GM21360 (cell line): ENCODE results near the gene RPP30.
"Not testable (repeated sequence)": the region's sequence is repeated elsewhere in the genome, so short reads cannot be mapped to it uniquely, and the experiment has no call there.

Experiments
- ATAC-seq: cut with Tn5 transposase; IDR thresholded peaks from one replicate; pipeline ENCODE4 v1.9.1; 2021; ENCODE audit warnings: mild to moderate bottlenecking, moderate library complexity; ENCODE audit not compliant: unreplicated experiment

The RPP30 gene

DNA sequence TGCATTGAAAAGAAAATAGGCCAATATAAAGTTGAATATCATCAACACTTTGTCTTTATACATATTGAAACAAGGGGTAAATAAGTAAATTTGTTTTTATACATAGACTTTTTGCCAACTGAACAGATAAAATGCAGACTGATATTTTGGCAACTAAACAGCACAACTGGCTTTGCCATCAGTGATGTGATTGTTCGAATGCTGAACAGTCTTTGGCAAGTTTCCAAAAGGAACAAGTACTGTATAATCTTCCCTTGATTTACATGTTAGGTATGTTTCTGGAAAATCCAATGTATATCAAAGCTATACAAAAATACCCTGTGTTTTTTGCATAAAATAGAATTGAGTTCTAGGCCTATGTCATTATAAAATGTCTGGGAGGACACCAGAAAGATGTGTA lies 67.3 kb downstream of the RPP30 start:
- ATAC-seq = no peak

- ATAC-seq = no peak
These were observed 67.9 kb downstream of the RPP30 start for GRCh38 chr10:90939648-90940047.

GRCh38 chr10:90942980-90943379 lies 71.2 kb downstream of the RPP30 start:
- not testable (repeated sequence) for ATAC-seq

DNA sequence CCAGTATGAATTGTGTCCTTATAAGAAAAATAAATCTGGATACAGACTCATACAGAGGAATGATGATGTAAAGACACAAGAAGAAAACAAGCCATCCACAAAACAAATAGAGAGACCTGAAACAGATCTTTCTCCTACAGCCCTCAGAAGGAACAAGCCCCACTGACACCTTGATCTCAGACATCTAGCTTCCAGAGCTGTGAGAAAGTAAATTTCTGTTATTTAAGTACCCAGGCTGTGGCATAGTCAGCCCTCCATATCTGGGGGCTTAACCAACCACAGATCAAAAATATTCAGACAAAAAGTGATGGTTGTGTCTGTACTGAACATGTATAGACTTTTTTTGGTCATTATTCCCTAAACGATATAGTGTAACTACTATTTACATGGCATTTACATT lies 73.0 kb downstream of the RPP30 start:
- no peak for ATAC-seq

GRCh38 chr10:90945491-90946070 lies 73.8 kb downstream of the RPP30 start:
- ATAC-seq = no peak

- ATAC-seq = no peak
These were observed 75.5 kb downstream of the RPP30 start for GRCh38 chr10:90947030-90947960.
